ENCODE results near the gene ARID1B.
A peak's percentile ranks its signal among the peaks of the same experiment; 100 is the strongest.
"Not testable (repeated sequence)": the region's sequence is repeated elsewhere in the genome, so short reads cannot be mapped to it uniquely, and the experiment has no call there.

ARID1B gene

GRCh38 chr6:157133856-157134255 is 356.7 kb downstream of the ARID1B start:
- Histone ChIP-seq H3K4me1 (no peaks in the 10 kb centered on the region; the same call in 1 of the 2 replicates), H3K36me3 (replicated peaks) (0 out of 2 replicates have a peak, but pooled peaks cover 3% of the 10 kb centered on the region), H3K27me3 (ENCODE audit: low read depth) (no peaks in the 10 kb centered on the region), H3K4me3 (no peak overlapping the region), H3K9me3 (no peaks in the 10 kb centered on the region)
- no peak for DNase-seq (ENCODE audit: low spot score in 2 of 2)
- in situ Hi-C loops (cut with MboI; ENCODE audit: low sequenced_read_pairs): no loop called here

- 0 out of 2 replicates have a peak, but pooled peaks cover 3% of the 10 kb centered on the region for H3K36me3 ChIP-seq (replicated peaks)
- no peaks in the 10 kb centered on the region for H3K27me3 ChIP-seq (ENCODE audit: low read depth)
- in situ Hi-C loops (cut with MboI; ENCODE audit: low sequenced_read_pairs): no loop called here
- H3K4me3 ChIP-seq: no peak overlapping the region
- H3K4me1 ChIP-seq: no peaks in the 10 kb centered on the region; the same call in 1 of the 2 replicates
- no peaks in the 10 kb centered on the region for H3K9me3 ChIP-seq
- no peak for DNase-seq (ENCODE audit: low spot score in 2 of 2)
Observed at GRCh38 chr6:157134402-157135047, 357.3 kb downstream of the ARID1B start.

DNA sequence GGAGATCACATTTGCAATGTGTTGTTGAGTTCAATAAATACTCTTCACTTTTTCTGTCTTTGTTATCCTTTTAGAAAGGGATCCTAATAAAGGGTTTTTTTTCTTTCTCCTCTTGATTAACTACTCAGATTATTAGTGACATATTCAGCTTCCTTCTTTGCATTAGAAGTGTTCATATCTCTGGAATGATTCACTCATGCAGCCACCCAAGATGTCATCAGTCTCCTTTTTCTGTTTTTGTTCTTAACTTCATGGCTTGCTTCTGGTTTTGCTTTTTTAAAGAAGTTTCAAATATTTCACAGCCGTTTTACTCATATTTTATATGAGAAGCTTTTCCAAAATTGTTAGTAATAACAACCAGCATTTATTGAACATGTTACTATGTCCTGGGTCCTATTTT is 358.5 kb downstream of the ARID1B start:
- no peaks in the 10 kb centered on the region for H3K4me1 ChIP-seq
- in situ Hi-C loops (cut with MboI; ENCODE audit: low sequenced_read_pairs): no loop called here
- no peak overlapping the region for H3K4me3 ChIP-seq
- H3K27me3 ChIP-seq (ENCODE audit: low read depth): no peaks in the 10 kb centered on the region
- H3K36me3 ChIP-seq (replicated peaks): 0 out of 2 replicates have a peak, but pooled peaks cover 3% of the 10 kb centered on the region
- no peak for DNase-seq (ENCODE audit: low spot score in 2 of 2)
- no peaks in the 10 kb centered on the region for H3K9me3 ChIP-seq

DNA sequence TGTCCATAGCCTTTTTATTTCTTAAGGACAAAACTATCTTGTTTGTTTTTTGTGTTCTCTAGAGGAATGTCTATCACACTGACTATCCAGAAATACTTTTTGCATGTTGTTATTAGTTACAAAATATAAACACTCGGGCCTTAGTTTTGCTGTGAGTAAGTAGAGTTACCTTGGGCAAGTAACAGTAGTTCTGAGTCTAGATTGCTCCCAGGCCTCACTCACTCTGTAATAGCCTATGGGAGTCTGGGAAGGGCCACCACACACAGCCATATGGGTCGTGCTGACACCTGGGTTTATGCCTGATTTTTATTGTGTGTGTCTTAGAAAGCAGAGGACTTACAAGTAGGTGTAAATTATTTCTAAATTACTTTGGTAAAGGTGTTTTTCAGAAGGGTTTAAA is 360.3 kb downstream of the ARID1B start:
- Histone ChIP-seq H3K9me3 (no peaks in the 10 kb centered on the region), H3K27me3 (ENCODE audit: low read depth) (no peaks in the 10 kb centered on the region), H3K4me3 (no peak overlapping the region), H3K36me3 (replicated peaks) (peaks cover 6% of the 10 kb centered on the region; the same call in 1 of the 2 replicates), H3K4me1 (no peaks in the 10 kb centered on the region)
- no peak for DNase-seq (ENCODE audit: low spot score in 2 of 2)
- in situ Hi-C loops (cut with MboI; ENCODE audit: low sequenced_read_pairs): no loop called here

DNA sequence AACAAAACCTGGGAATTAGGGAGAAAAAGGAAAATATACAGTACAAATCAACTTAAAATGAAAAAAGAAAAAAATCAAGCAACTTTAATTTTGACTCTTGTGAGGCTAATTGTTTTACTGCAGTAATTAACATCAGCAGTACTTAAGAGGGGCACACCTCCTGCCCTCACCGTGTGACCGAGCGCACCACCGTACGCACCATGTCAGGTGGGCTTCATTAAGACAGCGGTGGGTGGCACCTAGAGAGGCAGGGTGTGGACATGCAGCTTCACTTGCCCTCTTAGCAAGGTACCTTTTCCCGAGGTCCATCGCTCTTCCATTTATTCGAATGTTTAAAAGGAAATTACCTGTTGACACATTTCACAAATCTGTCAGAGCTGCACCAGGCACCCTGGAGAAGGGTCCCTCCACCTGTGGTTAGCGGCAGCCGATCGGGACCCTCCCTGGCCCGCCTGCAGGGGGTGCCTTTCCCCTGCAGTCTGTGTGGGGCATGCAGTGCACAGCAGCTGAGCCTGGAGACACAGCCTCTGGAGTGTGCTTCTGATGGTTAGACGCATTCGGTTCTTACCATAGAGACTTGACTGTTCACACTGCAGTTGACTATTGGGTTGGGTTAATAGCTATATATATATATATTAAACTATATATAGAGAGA is 362.0 kb downstream of the ARID1B start:
- Histone ChIP-seq H3K27me3 (ENCODE audit: low read depth) (no peaks in the 10 kb centered on the region), H3K36me3 (replicated peaks) (peaks cover 6% of the 10 kb centered on the region; the same call in 1 of the 2 replicates), H3K4me1 (peaks cover 6% of the 10 kb centered on the region; the same call in 1 of the 2 replicates), H3K9me3 (no peaks in the 10 kb centered on the region), H3K4me3 (no peak overlapping the region)
- in situ Hi-C loops (cut with MboI; ENCODE audit: low sequenced_read_pairs): no loop called here
- DNase-seq (ENCODE audit: low spot score in 2 of 2): peak in 1 of 2 experiments; percentile 38

- H3K4me3 ChIP-seq: no peak overlapping the region
- H3K4me1 ChIP-seq: peaks cover 17% of the 10 kb centered on the region
- peaks cover 3% of the 10 kb centered on the region; the same call in 1 of the 2 replicates for H3K36me3 ChIP-seq (replicated peaks)
- no peaks in the 10 kb centered on the region for H3K27me3 ChIP-seq (ENCODE audit: low read depth)
- DNase-seq (ENCODE audit: low spot score in 2 of 2): peak in 1 of 2 experiments; percentile 9
- no peaks in the 10 kb centered on the region for H3K9me3 ChIP-seq
- in situ Hi-C loops (cut with MboI; ENCODE audit: low sequenced_read_pairs): no loop called here
Observed at GRCh38 chr6:157143171-157143889, 366.2 kb downstream of the ARID1B start.

DNA sequence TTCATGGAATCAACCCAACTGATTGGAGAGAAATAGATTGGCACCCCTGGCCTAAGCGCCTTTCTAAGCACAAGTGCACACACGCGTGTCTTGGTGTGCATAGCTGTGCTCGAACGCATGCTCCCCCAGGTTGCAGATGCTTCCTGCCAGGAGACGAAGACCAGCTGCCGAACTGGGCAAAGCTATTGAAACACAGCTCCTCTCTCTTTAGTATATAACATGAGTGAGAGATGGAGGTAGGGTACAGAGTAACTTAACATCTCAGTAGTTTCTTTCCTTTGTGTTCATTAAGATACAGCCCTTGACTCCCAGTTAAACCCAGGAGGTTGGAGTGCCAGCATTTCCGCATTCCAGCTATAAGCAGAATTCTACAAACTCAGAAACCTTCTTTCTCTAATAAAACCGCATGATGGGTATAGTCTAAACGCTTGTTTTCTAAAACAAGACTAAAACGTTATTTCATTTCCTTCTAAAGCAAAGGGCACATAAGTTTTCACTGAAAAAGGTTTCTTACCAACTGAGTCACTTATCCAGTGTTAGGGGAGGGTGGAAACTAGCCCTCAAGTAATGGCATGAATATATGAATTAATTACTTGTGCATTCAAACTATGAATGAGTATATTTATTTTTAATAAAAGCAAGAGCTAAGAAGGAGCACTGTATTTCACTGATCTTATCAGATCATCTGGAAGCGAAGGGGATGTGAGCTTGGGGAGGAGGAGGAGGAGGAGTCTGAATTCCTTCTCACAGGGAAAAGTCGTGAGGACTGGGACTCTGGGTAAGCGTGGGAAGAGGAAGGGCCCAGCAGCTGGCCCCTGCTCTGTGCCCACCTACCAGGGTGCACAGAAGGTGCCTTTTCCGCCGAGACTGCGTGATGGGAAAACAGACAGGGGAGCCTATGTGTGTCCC is 367.0 kb downstream of the ARID1B start:
- H3K9me3 ChIP-seq: no peaks in the 10 kb centered on the region
- H3K4me3 ChIP-seq: no peak overlapping the region
- H3K36me3 ChIP-seq (replicated peaks): peaks cover 3% of the 10 kb centered on the region; the same call in 1 of the 2 replicates
- no peaks in the 10 kb centered on the region for H3K27me3 ChIP-seq (ENCODE audit: low read depth)
- DNase-seq (ENCODE audit: low spot score in 2 of 2): no peak
- peaks cover 17% of the 10 kb centered on the region for H3K4me1 ChIP-seq
- in situ Hi-C loops (cut with MboI; ENCODE audit: low sequenced_read_pairs): no loop called here

GRCh38 chr6:157144859-157145568 is 367.8 kb downstream of the ARID1B start:
- in situ Hi-C loops (cut with MboI; ENCODE audit: low sequenced_read_pairs): no loop called here
- H3K4me3 ChIP-seq: no peak overlapping the region
- no peak for DNase-seq (ENCODE audit: low spot score in 2 of 2)

GRCh38 chr6:157145656-157146285 is 368.6 kb downstream of the ARID1B start:
- no peaks in the 10 kb centered on the region for H3K9me3 ChIP-seq
- H3K4me3 ChIP-seq: no peak overlapping the region
- no peaks in the 10 kb centered on the region for H3K27me3 ChIP-seq (ENCODE audit: low read depth)
- peaks cover 3% of the 10 kb centered on the region; the same call in 1 of the 2 replicates for H3K36me3 ChIP-seq (replicated peaks)
- peak; percentile 87 to 98 for DNase-seq (ENCODE audit: low spot score in 2 of 2)
- in situ Hi-C loops (cut with MboI; ENCODE audit: low sequenced_read_pairs): no loop called here
- H3K4me1 ChIP-seq: peaks cover 17% of the 10 kb centered on the region

More at GRCh38 chr6:157144859-157145568, 367.8 kb downstream of the ARID1B start:
- H3K36me3 ChIP-seq (replicated peaks): peaks cover 3% of the 10 kb centered on the region; the same call in 1 of the 2 replicates
- no peaks in the 10 kb centered on the region for H3K9me3 ChIP-seq
- H3K27me3 ChIP-seq (ENCODE audit: low read depth): no peaks in the 10 kb centered on the region
- peaks cover 17% of the 10 kb centered on the region for H3K4me1 ChIP-seq

DNA sequence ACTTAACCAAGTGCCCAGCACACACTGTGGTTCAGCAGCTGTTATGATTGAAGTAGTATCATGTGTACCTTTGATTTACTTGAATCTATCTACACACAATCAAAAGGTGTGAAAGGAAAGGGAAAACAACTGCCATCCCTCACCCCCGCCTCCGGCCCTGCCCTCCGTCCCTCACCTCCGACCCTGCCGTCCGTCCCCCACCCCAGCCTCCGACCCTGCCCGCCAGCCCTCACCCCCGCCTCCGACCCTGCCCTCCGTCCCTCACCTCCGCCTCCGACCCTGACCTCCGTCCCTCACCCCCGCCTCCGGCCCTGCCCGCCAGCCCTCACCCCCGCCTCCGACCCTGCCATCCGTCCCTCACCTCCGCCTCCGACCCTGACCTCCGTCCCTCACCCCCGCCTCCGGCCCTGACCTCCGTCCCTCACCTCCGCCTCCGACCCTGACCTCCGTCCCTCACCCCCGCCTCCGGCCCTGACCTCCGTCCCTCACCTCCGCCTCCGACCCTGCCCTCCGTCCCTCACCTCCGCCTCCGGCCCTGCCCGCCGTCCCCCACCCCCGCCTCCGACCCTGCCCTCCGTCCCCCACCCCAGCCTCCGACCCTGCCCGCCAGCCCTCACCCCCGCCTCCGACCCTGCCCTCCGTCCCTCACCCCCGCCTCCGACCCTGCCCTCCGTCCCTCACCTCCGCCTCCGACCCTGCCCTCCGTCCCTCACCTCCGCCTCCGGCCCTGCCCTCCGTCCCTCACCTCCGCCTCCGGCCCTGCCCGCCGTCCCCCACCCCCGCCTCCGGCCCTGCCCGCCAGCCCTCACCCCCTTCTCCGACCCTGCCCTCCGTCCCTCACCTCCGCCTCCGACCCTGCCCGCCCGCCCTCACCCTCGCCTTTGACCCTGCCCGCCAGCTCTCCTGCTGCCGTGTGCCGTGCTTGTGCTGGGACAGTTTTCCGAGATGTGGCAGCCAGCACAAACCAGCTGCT is 370.2 kb downstream of the ARID1B start:
- H3K27me3 ChIP-seq (ENCODE audit: low read depth); H3K9me3 ChIP-seq; H3K4me3 ChIP-seq; DNase-seq (ENCODE audit: low spot score in 2 of 2); in situ Hi-C loops (cut with MboI; ENCODE audit: low sequenced_read_pairs); H3K36me3 ChIP-seq (replicated peaks): not testable (repeated sequence)
- peaks cover 17% of the 10 kb centered on the region for H3K4me1 ChIP-seq

DNA sequence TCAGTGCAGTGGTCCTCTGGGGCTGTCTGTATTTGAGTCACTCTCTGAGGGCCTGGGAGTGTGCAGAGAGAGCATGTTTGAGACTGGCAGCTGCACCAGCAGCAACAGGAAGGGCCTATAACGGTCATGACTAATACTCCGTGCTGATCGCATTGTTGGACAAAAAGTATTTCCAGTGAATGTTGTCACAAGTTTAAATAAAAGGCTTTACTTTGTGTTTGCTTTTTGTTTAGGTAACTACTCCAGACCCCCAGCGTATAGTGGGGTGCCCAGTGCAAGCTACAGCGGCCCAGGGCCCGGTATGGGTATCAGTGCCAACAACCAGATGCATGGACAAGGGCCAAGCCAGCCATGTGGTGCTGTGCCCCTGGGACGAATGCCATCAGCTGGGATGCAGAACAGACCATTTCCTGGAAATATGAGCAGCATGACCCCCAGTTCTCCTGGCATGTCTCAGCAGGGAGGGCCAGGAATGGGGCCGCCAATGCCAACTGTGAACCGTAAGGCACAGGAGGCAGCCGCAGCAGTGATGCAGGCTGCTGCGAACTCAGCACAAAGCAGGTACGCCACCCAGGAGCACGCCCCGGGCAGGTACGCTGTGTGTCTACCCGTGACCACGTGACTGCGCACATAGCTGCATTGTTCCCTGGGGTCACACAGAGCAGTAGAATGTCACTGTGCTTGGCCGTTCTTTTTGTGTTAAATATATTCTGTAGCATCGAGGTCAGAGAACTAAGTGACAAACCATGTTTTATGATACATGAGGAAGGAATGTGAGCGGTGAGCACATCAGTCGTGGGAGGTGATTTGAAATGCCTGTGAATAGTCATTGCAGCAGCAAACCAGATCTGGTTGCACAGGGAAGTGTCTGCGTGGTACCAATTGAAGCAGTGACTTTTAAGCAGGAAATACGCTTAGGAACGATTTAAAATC is 371.5 kb downstream of the ARID1B start:
- H3K9me3 ChIP-seq: no peaks in the 10 kb centered on the region
- H3K27me3 ChIP-seq (ENCODE audit: low read depth): no peaks in the 10 kb centered on the region
- no peaks in the 10 kb centered on the region for H3K36me3 ChIP-seq (replicated peaks)
- no peak for DNase-seq (ENCODE audit: low spot score in 2 of 2)
- H3K4me1 ChIP-seq: peaks cover 12% of the 10 kb centered on the region
- H3K4me3 ChIP-seq: no peak overlapping the region
- in situ Hi-C loops (cut with MboI; ENCODE audit: low sequenced_read_pairs): no loop called here

Measured in HAP-1 (cell line).